Heart left ventricle (tissue), 13 donors: ENCODE results near the gene SART1.

Experiments used
- CTCF ChIP-seq, 12 donors: fragments of 200-600 bp; sonication (generic) in 4 of 12; IDR thresholded peaks; one replicate each; pipeline versions ENCODE4 v1.5.0 to v1.8.0; 2018 to 2022; ENCODE audit warnings: antibody characterized with exemption in 12 of 12, mild to moderate bottlenecking in 5 of 12
- POLR2A ChIP-seq, 2 donors: fragments of 450-650 bp; IDR thresholded peaks; one replicate each; pipeline ENCODE4 v1.6.1; 2017; ENCODE audit warnings: antibody characterized with exemption in 2 of 2, mild to moderate bottlenecking in 2 of 2, moderate library complexity in 2 of 2
- donor health status: ischemic (EF 13 %, LVEDD 7.1; RV severe dilation, severe dysfunction).
- donor health status: DM: no; HTN: yes; CAD: no.
- donor health status: DM: no; HTN: no; CAD: no.
- donor health status: ischemic (EF 25% LVEDD 6.9; RV normal size, moderate dysfunction).
- donor health status: ischemic (EF 25% LVEDD 5.7; RV mildly dilated, moderate dysfunction).
- donor health status: ischemic (EF 35%, LVEDD 5.7; RV mildly dilated, moderate dysfunction).
- donor health status: nonischemic (EF 11% LVEDD 7.7; RV severe dilation, severe dysfunction).
- donor health status: DM: yes; HTN: yes; CAD: no.
- donor health status: PGD.
- donor health status: ischemic (EF 29% LVEDD 5.4; RV normal size, mild dysfunction).
- donor health status: nonischemic (EF 23%, LVEDD 6.1; RV moderate dilation, normal function).

DNA sequence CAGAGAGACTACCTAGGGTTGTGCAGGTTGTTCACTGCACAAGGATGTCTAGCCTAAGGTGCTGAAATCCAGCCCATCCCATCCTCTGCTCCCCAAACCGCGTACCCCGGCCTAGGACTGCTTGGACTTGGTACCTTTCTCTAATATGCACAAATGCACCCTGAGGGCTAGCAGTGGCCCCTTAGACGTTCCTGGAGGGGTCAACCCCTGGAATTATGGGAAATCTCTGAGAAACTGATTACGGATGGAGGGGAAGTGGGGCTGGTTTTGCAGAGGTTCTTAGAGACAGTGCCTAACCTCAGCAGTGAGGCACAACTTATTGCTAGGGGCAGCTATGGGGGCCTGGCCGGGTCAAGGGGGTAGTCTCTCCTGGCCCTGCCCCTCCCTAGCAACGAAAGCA, 45.1 kb upstream of the SART1 start:
- TF ChIP-seq CTCF (IDR thresholded peaks at IDR 0.05) (no peak), POLR2A (IDR thresholded peaks at IDR 0.05) (no peak)
